H9 (cell line): ENCODE data around the gene KREMEN1. TPM values are rescaled to one million over a fixed set of nuclear protein-coding genes. Genes with fewer than 3 reads are reported as not detected.

Experiments
- DNase-seq: peaks from one replicate; pipeline ENCODE4 v3.0.0-alpha.2; 2017
- H2AFZ ChIP-seq: one replicate; pipeline ENCODE4 v1.6.1; 2013; ENCODE audit warnings: mild to moderate bottlenecking, low read length, control low read depth, moderate library complexity
- H2AK5ac ChIP-seq: 2 replicates; pipeline ENCODE4 v1.6.1; 2013; ENCODE audit warnings: low read length, control low read depth, mixed read lengths; ENCODE audit not compliant: insufficient read length
- H2BK120ac ChIP-seq: one replicate; pipeline ENCODE4 v1.6.1; 2013; ENCODE audit warnings: low read depth, mild to moderate bottlenecking, low read length, control low read depth, inconsistent platforms; ENCODE audit not compliant: poor library complexity, severe bottlenecking
- H2BK12ac ChIP-seq: 2 replicates; pipeline ENCODE4 v1.6.1; 2013; ENCODE audit warnings: low read length, control low read depth, mixed read lengths, low read depth; ENCODE audit not compliant: insufficient read length
- H2BK15ac ChIP-seq: 2 replicates; pipeline ENCODE4 v1.6.1; 2013; ENCODE audit warnings: low read depth, low read length, control low read depth
- H2BK20ac ChIP-seq: one replicate; pipeline ENCODE4 v1.6.1; 2013; ENCODE audit warnings: low read depth, mild to moderate bottlenecking, low read length, control low read depth, inconsistent platforms; ENCODE audit not compliant: poor library complexity, severe bottlenecking
- H2BK5ac ChIP-seq: 2 replicates; pipeline ENCODE4 v1.6.1; 2013; ENCODE audit warnings: low read length, control low read depth, mixed read lengths; ENCODE audit not compliant: insufficient read length
- H3K14ac ChIP-seq: 2 replicates; pipeline ENCODE4 v1.6.1; 2013; ENCODE audit warnings: low read length, control low read depth; ENCODE audit not compliant: insufficient read depth
- H3K18ac ChIP-seq: 2 replicates; pipeline ENCODE4 v1.6.1; 2013; ENCODE audit warnings: low read depth, mild to moderate bottlenecking, mixed read lengths, low read length, control low read depth; ENCODE audit not compliant: insufficient read length
- H3K23ac ChIP-seq: 2 replicates; pipeline ENCODE4 v1.6.1; 2013; ENCODE audit warnings: low read length, control low read depth, mixed read lengths, low read depth; ENCODE audit not compliant: insufficient read length
- H3K23me2 ChIP-seq: 2 replicates; pipeline ENCODE4 v1.6.1; 2013; ENCODE audit warnings: low read depth, mild to moderate bottlenecking, mixed read lengths, low read length, control low read depth; ENCODE audit not compliant: insufficient read length, poor library complexity, severe bottlenecking
- H3K27ac ChIP-seq: 2 replicates; pipeline ENCODE4 v1.5.1; 2013; ENCODE audit warnings: low read length, control low read depth, mixed read lengths, low read depth; ENCODE audit not compliant: insufficient read length
- H3K27me3 ChIP-seq: 2 replicates; pipeline ENCODE4 v1.6.1; 2013; ENCODE audit warnings: low read length, control low read depth, inconsistent platforms; ENCODE audit not compliant: insufficient read depth
- H3K4ac ChIP-seq: 2 replicates; pipeline ENCODE4 v1.6.1; 2013; ENCODE audit warnings: low read depth, mild to moderate bottlenecking, control low read depth, inconsistent platforms, low read length, moderate library complexity
- H3K4me1 ChIP-seq: 2 replicates; pipeline ENCODE4 v1.6.1; 2013; ENCODE audit warnings: low read length, control low read depth, inconsistent platforms; ENCODE audit not compliant: insufficient read depth
- H3K4me2 ChIP-seq: 2 replicates; pipeline ENCODE4 v1.6.1; 2013; ENCODE audit warnings: low read length, control low read depth, mixed read lengths; ENCODE audit not compliant: insufficient read length, insufficient read depth
- H3K56ac ChIP-seq: 2 replicates; pipeline ENCODE4 v1.6.1; 2013; ENCODE audit warnings: low read depth, mild to moderate bottlenecking, mixed read lengths, low read length, control low read depth; ENCODE audit not compliant: insufficient read length
- H3K79me1 ChIP-seq: 2 replicates; pipeline ENCODE4 v1.6.1; 2013; ENCODE audit warnings: low read depth, mild to moderate bottlenecking, moderate library complexity, low read length, control low read depth, inconsistent platforms; ENCODE audit not compliant: insufficient read depth, poor library complexity, severe bottlenecking
- H3K79me2 ChIP-seq: 2 replicates; pipeline ENCODE4 v1.6.1; 2013; ENCODE audit warnings: low read length, control low read depth, inconsistent platforms; ENCODE audit not compliant: insufficient read depth
- H3K9ac ChIP-seq: 2 replicates; pipeline ENCODE4 v1.6.1; 2013; ENCODE audit warnings: low read length, control low read depth, mixed read lengths; ENCODE audit not compliant: insufficient read length; ENCODE audit errors: extremely low read depth
- H3K9me3 ChIP-seq: one replicate; pipeline ENCODE4 v1.6.1; 2013; ENCODE audit warnings: low read depth, low read length, inconsistent platforms; ENCODE audit not compliant: control insufficient read depth
- H3T11ph ChIP-seq: one replicate; pipeline ENCODE4 v1.6.1; 2013; ENCODE audit warnings: mild to moderate bottlenecking, low read length, control low read depth, inconsistent platforms
- H4K20me1 ChIP-seq: one replicate; pipeline ENCODE4 v1.6.1; 2013; ENCODE audit not compliant: control insufficient read depth, insufficient read length, insufficient read depth
- H4K5ac ChIP-seq: 2 replicates; pipeline ENCODE4 v1.6.1; 2013; ENCODE audit warnings: low read depth, mild to moderate bottlenecking, mixed read lengths, low read length, control low read depth; ENCODE audit not compliant: insufficient read length
- H4K8ac ChIP-seq: replicated peaks from 2 replicates; pipeline ENCODE4 v1.6.1; 2013; ENCODE audit warnings: low read length, control low read depth, mixed read lengths, low read depth; ENCODE audit not compliant: insufficient read length
- H4K91ac ChIP-seq: 2 replicates; pipeline ENCODE4 v1.6.1; 2013; ENCODE audit warnings: low read depth, mild to moderate bottlenecking, moderate library complexity, mixed read lengths, low read length, control low read depth; ENCODE audit not compliant: insufficient read length
- H3K27ac Mint-ChIP-seq, 3 experiments: 2 replicates in 2 of 3; 3 replicates in 1 of 3; pipeline ENCODE4 v1.8.0; 2020 to 2021; ENCODE audit warnings: mixed read lengths in 3 of 3, mild to moderate bottlenecking in 1 of 3, moderate library complexity in 1 of 3
- H3K27me3 Mint-ChIP-seq: 2 replicates; pipeline ENCODE4 v1.8.0; 2021; ENCODE audit warnings: low read depth, mild to moderate bottlenecking, moderate library complexity, mixed read lengths
- H3K36me3 Mint-ChIP-seq, 3 experiments: 2 replicates in 2 of 3; 3 replicates in 1 of 3; pipeline ENCODE4 v1.8.0; 2020 to 2021; ENCODE audit warnings: low read depth in 3 of 3, mixed read lengths in 3 of 3; ENCODE audit not compliant: insufficient read depth in 1 of 3
- H3K4me1 Mint-ChIP-seq, 2 experiments: 2 replicates each; pipeline ENCODE4 v1.8.0; 2020; ENCODE audit warnings: mixed read lengths in 2 of 2
- H3K4me3 Mint-ChIP-seq, 2 experiments: 2 replicates in 1 of 2; 3 replicates in 1 of 2; pipeline ENCODE4 v1.8.0; 2020 to 2021; ENCODE audit warnings: mild to moderate bottlenecking in 2 of 2, mixed read lengths in 2 of 2, moderate library complexity in 1 of 2
- H3K9me3 Mint-ChIP-seq, 2 experiments: 2 replicates in 1 of 2; 3 replicates in 1 of 2; pipeline ENCODE4 v1.8.0; 2020; ENCODE audit warnings: mild to moderate bottlenecking in 2 of 2, mixed read lengths in 2 of 2, moderate library complexity in 1 of 2
- CTCF ChIP-seq: fragments of 200-600 bp; sonication (generic); conservative IDR thresholded peaks from 3 replicates; pipeline ENCODE4 v1.8.0; 2021; ENCODE audit warnings: antibody characterized with exemption, mild to moderate bottlenecking
- WGBS: extraction: QIAGEN DNeasy Blood & Tissue Kit; methylation state at CpG from one replicate; pipeline ENCODE4 v1.1.7; 2013; ENCODE audit warnings: missing lambda C conversion rate, low lambda C conversion rate, mixed read lengths; ENCODE audit not compliant: insufficient read length; ENCODE audit errors: extremely low coverage; 5-methylcytosine and 5-hydroxymethylcytosine counted together
- long read RNA-seq: library from polyadenylated mRNA; unstranded; transcript quantifications from one replicate; pipeline ENCODE4 v2.0.0, GENCODE V29; 2020
- total RNA-seq: library from RNA; stranded (reverse); gene quantifications from 2 replicates; pipeline ENCODE4 v1.2.1, GENCODE V29; 2021

Gene KREMEN1
- total RNA-seq: 2.4 and 2.6 TPM in 2 replicates
- long read RNA-seq, full-length matches to known transcripts: 1 of 5 reads
- long read RNA-seq, partial matches to known transcripts: 1 of 5 reads
- long read RNA-seq, other reads (novel, unspliced or antisense): 3 of 5 reads

GRCh38 chr22:29072979-29073617 is at the start of gene KREMEN1:
Gene KREMEN1 (plus strand): TSS chr22:29073035. CDS start chr22:29073131, 96 bp downstream.
- Histone ChIP-seq H2AK5ac (no peak within 1 kb of the TSS), H3K56ac (no peak within 1 kb of the TSS), H3K14ac (no peak within 1 kb of the TSS; the same call in 1 of the 2 replicates), H3K27ac (no peak within 1 kb of the TSS), H3K79me2 (no peaks in the 10 kb centered on the region), H3T11ph (no peak within 1 kb of the TSS), H2AFZ (peak within 1 kb of the TSS; percentile 88), H4K8ac (no peak within 1 kb of the TSS), H3K9ac (no peak within 1 kb of the TSS), H3K4me2 (peak within 1 kb of the TSS; percentile 64), H3K23me2 (peaks cover 19% of the 10 kb centered on the region), H3K23ac (no peak within 1 kb of the TSS), H4K5ac (no peak within 1 kb of the TSS), H2BK15ac (no peak within 1 kb of the TSS), H4K20me1 (no peaks in the 10 kb centered on the region), H2BK12ac (no peak within 1 kb of the TSS), H2BK5ac (no peak within 1 kb of the TSS), H3K27me3 (peaks cover 18% of the 10 kb centered on the region; the same call in 1 of the 2 replicates), H3K18ac (no peak within 1 kb of the TSS), H4K91ac (no peak within 1 kb of the TSS), H2BK120ac (no peak within 1 kb of the TSS), H3K9me3 (no peaks in the 10 kb centered on the region), H3K4me1 (peaks cover 3% of the 10 kb centered on the region; the same call in 1 of the 2 replicates), H3K4ac (no peak within 1 kb of the TSS), H3K79me1 (no peaks in the 10 kb centered on the region), H2BK20ac (no peak within 1 kb of the TSS)
- Mint-ChIP-seq H3K36me3 (no peaks in the 10 kb centered on the region), H3K9me3 (no peaks in the 10 kb centered on the region; a peak in 1 of 5 replicates), H3K27me3 (peaks cover 66% of the 10 kb centered on the region), H3K27ac (no peak within 1 kb of the TSS), H3K4me3 (peak within 1 kb of the TSS; percentile 65 to 80), H3K4me1 (peaks cover 21 to 23% of the 10 kb centered on the region in 2 experiments)
- no CpG with 5 or more reads among the region's 76 CpGs for WGBS
- DNase-seq: no peak
- no peak for TF ChIP-seq CTCF
